CD4-positive, alpha-beta memory T cell (primary cell): ENCODE measurements around the gene AUNIP. TPM values are rescaled to one million over a fixed set of nuclear protein-coding genes. Genes with fewer than 3 reads are reported as not detected.
A peak's percentile ranks its signal among the peaks of the same experiment; 100 is the strongest.

Experiments used
- CTCF ChIA-PET: fragments of 350-600 bp; sonication (Branson Sonifier 250); formaldehyde crosslinking; loops from one replicate; lab custom pipeline; 2021; ENCODE audit warnings: inconsistent platforms; ENCODE audit not compliant: partially characterized antibody; lab: Charles Lee
- POLR2A ChIA-PET: fragments of 350-600 bp; sonication (Branson Sonifier 250); formaldehyde crosslinking; loops from one replicate; lab custom pipeline; 2021; ENCODE audit not compliant: partially characterized antibody; lab: Charles Lee
- DNase-seq, 5 donors: peaks; one replicate each; pipeline versions ENCODE4 v3.0.0 to v3.0.0-alpha.2; 2020 to 2022; ENCODE audit warnings: mixed read lengths in 1 of 5
- H3K27ac ChIP-seq: one replicate; pipeline ENCODE4 v1.7.0; 2013; ENCODE audit warnings: low read depth, low read length
- H3K27me3 ChIP-seq: 2 replicates; pipeline ENCODE4 v1.7.0; 2013; ENCODE audit warnings: mild to moderate bottlenecking, low read length, moderate library complexity; ENCODE audit not compliant: insufficient read depth
- H3K36me3 ChIP-seq: 2 replicates; pipeline ENCODE4 v1.7.0; 2013; ENCODE audit warnings: mild to moderate bottlenecking, low read length, moderate library complexity; ENCODE audit not compliant: insufficient read depth
- H3K4me1 ChIP-seq: 2 replicates; pipeline ENCODE4 v1.7.0; 2013; ENCODE audit warnings: mild to moderate bottlenecking, low read length, moderate library complexity; ENCODE audit not compliant: insufficient read depth
- H3K4me3 ChIP-seq, 2 donors: one replicate each; pipeline ENCODE4 v1.7.0; 2013; ENCODE audit warnings: low read length in 2 of 2, mild to moderate bottlenecking in 1 of 2
- H3K9me3 ChIP-seq, 2 donors: one replicate each; pipeline ENCODE4 v1.7.0; 2013; ENCODE audit warnings: low read length in 2 of 2, control low read depth in 1 of 2; ENCODE audit not compliant: control insufficient read depth in 1 of 2
- H3K27ac Mint-ChIP-seq, 7 donors: one replicate each; pipeline ENCODE4 v1.8.0; 2020 to 2021; ENCODE audit warnings: mixed read lengths in 7 of 7, mild to moderate bottlenecking in 6 of 7, inconsistent platforms in 3 of 7, moderate library complexity in 3 of 7
- H3K27me3 Mint-ChIP-seq, 2 donors: one replicate each; pipeline ENCODE4 v1.8.0; 2020 to 2021; ENCODE audit warnings: mixed read lengths in 2 of 2
- H3K36me3 Mint-ChIP-seq, 2 donors: one replicate each; pipeline ENCODE4 v1.8.0; 2020 to 2021; ENCODE audit warnings: mixed read lengths in 2 of 2, inconsistent platforms in 1 of 2, mild to moderate bottlenecking in 1 of 2
- H3K4me1 Mint-ChIP-seq, 4 donors: one replicate each; pipeline ENCODE4 v1.8.0; 2020 to 2021; ENCODE audit warnings: mixed read lengths in 4 of 4, mild to moderate bottlenecking in 1 of 4
- H3K4me3 Mint-ChIP-seq, 8 donors: one replicate each; pipeline ENCODE4 v1.8.0; 2020 to 2021; ENCODE audit warnings: mixed read lengths in 8 of 8, mild to moderate bottlenecking in 7 of 8, moderate library complexity in 6 of 8, inconsistent platforms in 3 of 8
- H3K9me3 Mint-ChIP-seq, 8 donors: one replicate each; pipeline ENCODE4 v1.8.0; 2020 to 2021; ENCODE audit warnings: mixed read lengths in 8 of 8, mild to moderate bottlenecking in 5 of 8, inconsistent platforms in 3 of 8, moderate library complexity in 1 of 8
- intact Hi-C: fragments of 100-400 bp; cut with micrococcal nuclease; formaldehyde crosslinking; loops from one replicate; pipeline ENCODE4 v1.15.1; 2023
- polyA plus RNA-seq, 2 donors: library from polyadenylated mRNA; unstranded; fragments of 300-500 nt; fragmentation: Illumina TruSeq; gene quantifications; one replicate each; pipeline ENCODE4 v1.2.3, GENCODE V29; 2021
- total RNA-seq, 2 experiments: library from RNA; stranded (reverse); gene quantifications; one replicate each; pipeline ENCODE4 v1.2.3, GENCODE V29; 2021

AUNIP gene
- total and polyA plus RNA-seq, 4 experiments from 2014 or later, result not detected

DNA sequence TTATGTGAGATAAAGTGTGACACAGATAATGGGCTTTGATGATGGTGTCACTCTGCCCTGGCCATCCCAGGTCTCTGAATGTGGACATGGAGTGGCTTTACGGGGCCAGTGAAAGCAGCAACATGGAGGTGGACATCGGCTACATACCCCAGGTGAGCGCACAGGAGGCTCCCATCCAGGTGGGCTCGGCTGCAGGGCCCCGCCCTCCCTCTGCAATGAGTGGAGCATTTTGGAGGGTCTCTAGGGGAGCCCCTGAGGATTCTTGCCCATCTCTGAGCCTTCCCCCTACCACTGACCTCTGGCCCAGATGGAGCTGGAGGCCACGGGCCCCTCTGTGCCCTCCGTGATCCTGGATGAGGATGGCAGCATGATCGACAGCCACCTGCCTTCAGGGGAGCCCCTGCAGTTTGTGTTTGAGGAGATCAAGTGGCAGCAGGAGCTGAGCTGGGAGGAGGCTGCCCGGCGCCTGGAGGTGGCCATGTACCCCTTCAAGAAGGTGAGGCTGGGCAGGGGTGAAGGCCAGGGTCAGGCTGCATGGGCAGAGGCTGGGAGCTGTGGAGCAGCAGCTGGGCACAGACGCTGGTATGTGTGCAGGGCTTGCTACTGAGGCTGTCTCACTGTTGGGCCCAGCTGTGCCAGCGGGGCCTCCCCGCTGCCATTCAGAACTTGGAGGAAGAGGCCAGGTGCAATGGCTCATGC is 47.7 kb downstream of the AUNIP start:
- ChIA-PET POLR2A (interaction anchor here (0.6 to 5.2 kb wide), 8 partner anchors 8 to 309 kb away, joined by 3 to 18 read pairs (median 4); partner anchors contain the start of gene MTFR1L), CTCF (interaction anchor here (0.7 to 7.0 kb wide), 10 partner anchors 13 to 307 kb away, joined by 3 to 110 read pairs (median 4); no protein-coding TSS in a partner anchor)
- Mint-ChIP-seq H3K9me3 (peaks cover 0 to 4% (median 0%) of the 10 kb centered on the region in 8 donors), H3K4me1 (peaks cover 0 to 6% (median 2%) of the 10 kb centered on the region in 4 donors), H3K36me3 (peaks cover 8 to 21% of the 10 kb centered on the region in 2 donors), H3K4me3 (no peak overlapping the region), H3K27ac (peak overlapping the region in 1 of 7 donors; percentile 68), H3K27me3 (no peaks in the 10 kb centered on the region)
- Histone ChIP-seq H3K9me3 (no peaks in the 10 kb centered on the region), H3K36me3 (no peaks in the 10 kb centered on the region), H3K4me3 (no peak overlapping the region), H3K27me3 (no peaks in the 10 kb centered on the region), H3K27ac (no peak overlapping the region), H3K4me1 (peaks cover 5% of the 10 kb centered on the region)
- DNase-seq, result no peak
- intact Hi-C loops, result loop anchor here (1.0 kb wide), 1 partner anchor 308 kb away; no protein-coding TSS in a partner anchor

DNA sequence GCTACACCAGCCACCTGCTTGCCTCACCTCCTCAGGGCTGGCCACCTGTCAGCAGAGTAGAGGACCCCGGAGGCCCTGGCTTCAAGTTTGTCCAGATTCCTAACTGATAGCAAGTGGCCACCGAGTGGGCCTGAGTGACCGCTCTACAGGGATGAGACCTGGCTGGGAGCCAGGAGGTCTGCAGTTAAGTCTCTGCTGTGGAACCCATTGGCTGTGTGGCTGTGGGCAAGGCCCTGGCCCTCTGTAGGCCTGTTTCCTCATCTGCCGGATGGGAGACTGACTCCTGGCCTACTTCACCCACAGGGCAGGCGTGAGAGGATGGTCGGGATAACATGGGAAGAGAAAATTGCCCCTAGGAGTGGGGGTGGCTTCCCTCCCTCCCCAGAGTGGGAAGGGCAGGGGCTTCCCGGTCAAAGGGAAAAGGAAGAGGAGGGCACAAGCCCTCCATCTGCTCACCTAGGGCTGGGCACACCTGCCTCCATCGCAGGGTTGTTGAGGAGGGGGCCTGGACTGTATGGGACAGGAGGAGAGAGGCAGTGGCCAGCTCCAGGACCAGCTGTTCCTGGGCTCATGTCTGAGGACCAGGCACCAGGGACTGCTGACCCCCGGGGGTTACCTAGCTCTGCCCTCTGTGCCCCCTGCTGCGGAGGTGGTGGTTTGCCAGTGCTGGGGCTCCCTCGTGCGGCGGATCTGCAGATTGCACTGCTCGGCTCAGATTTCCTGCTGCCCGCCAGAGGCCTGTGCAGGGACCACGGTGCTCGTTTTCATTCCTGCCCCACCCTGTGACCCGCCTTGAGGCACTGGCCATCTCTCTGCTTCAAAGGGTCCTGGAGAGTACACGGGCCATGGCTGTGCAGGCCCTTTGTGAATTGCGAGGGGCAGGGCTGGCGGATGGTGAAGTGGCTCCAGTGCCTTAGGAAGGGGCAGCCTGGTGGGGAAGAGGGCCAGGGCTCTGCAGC is 48.6 kb downstream of the AUNIP start:
- peaks cover 15 to 29% of the 10 kb centered on the region in 2 donors for H3K36me3 Mint-ChIP-seq
- no peak overlapping the region for H3K4me3 Mint-ChIP-seq
- peak; percentile 66 to 79 (median 69) for DNase-seq
- Histone ChIP-seq H3K27ac (no peak overlapping the region), H3K4me1 (peaks cover 5% of the 10 kb centered on the region), H3K27me3 (no peaks in the 10 kb centered on the region), H3K9me3 (no peaks in the 10 kb centered on the region), H3K4me3 (no peak overlapping the region), H3K36me3 (peaks cover 5% of the 10 kb centered on the region)
- peak overlapping the region in 3 of 7 donors; percentile 35 to 84 (median 64) for H3K27ac Mint-ChIP-seq
- CTCF ChIA-PET, result interaction anchor here (0.6 to 7.0 kb wide), 24 partner anchors 9 to 311 kb away, joined by 3 to 110 read pairs (median 5); no protein-coding TSS in a partner anchor
- POLR2A ChIA-PET, result interaction anchor here (0.6 to 5.2 kb wide), 7 partner anchors 9 to 308 kb away, joined by 3 to 18 read pairs (median 4); partner anchors contain the start of gene MTFR1L
- intact Hi-C loops, result loop anchor here (1.0 kb wide), 3 partner anchors 202 to 307 kb away; no protein-coding TSS in a partner anchor
- peaks cover 0 to 4% (median 0%) of the 10 kb centered on the region in 8 donors for H3K9me3 Mint-ChIP-seq
- peaks cover 0 to 10% (median 2%) of the 10 kb centered on the region in 4 donors for H3K4me1 Mint-ChIP-seq
- no peaks in the 10 kb centered on the region for H3K27me3 Mint-ChIP-seq

DNA sequence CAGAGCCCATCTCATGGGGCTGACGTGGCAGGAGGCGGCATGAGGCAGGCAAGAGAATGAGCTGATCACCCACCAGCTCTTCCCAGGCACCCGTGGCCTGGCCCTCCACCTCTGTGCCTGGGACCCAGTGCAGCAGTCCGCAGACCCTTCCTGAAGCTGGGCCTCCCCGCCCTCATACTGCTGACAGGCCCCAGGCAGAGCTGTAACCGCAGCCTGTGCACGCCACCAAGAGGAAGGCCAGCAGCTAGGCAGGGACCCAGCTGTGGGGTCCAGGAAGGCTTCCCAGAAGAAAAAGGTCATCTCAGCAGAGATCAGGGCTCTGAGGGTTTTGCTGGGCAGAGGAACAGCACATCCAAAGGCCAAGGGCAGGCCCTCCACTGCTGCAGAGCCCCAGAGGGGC is 49.3 kb downstream of the AUNIP start:
- Mint-ChIP-seq H3K9me3 (peaks cover 0 to 4% (median 0%) of the 10 kb centered on the region in 8 donors), H3K4me1 (peaks cover 0 to 15% (median 2%) of the 10 kb centered on the region in 4 donors), H3K4me3 (no peak overlapping the region), H3K27ac (peak overlapping the region in 1 of 7 donors; percentile 76), H3K36me3 (peaks cover 20 to 33% of the 10 kb centered on the region in 2 donors), H3K27me3 (no peaks in the 10 kb centered on the region)
- intact Hi-C loops, result loop anchor here (1.0 kb wide), 2 partner anchors 202 to 290 kb away; no protein-coding TSS in a partner anchor
- H3K27ac ChIP-seq, result no peak overlapping the region
- no peaks in the 10 kb centered on the region for H3K27me3 ChIP-seq
- no peak for DNase-seq
- H3K4me3 ChIP-seq, result no peak overlapping the region
- peaks cover 7% of the 10 kb centered on the region for H3K4me1 ChIP-seq
- ChIA-PET POLR2A (interaction anchor here (1.4 to 5.2 kb wide), 4 partner anchors 10 to 201 kb away, joined by 5 to 18 read pairs (median 6); partner anchors contain the start of gene MTFR1L), CTCF (interaction anchor here (0.8 to 7.0 kb wide), 26 partner anchors 9 to 311 kb away, joined by 3 to 110 read pairs (median 4); partner anchors contain the start of gene MTFR1L)
- H3K36me3 ChIP-seq, result peaks cover 5% of the 10 kb centered on the region
- no peaks in the 10 kb centered on the region for H3K9me3 ChIP-seq

DNA sequence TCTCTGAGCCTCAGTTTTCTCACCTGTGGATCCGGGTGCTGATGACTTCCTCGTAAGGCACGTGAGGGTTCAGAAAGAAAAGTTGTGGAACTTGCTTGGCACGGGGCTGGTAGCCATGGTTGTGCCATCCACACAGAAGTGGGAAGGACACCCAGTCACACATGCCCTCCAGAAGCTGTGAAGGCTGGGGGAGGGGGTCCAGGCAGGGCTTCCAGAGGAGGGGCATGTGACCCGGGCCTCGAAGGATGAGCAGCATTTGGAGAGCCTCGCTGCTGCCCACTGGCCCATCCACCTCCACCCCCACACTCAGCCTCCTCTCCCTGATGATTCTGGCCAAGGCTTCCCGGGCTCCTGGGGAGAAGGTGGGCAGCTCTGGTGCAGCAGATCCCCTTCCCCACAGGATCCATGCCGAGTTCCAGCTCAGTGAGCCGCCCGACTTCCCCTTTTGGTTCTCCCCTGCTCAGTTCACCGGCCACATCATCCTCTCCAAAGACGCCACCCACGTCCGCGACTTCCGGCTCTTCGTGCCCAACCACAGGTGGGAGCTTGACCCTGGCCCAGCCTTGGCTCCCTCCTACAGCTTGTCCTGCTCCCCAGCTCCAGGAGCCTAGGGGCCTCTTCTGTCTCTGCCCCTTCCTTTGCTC is 49.9 kb downstream of the AUNIP start:
- Histone ChIP-seq H3K9me3 (no peaks in the 10 kb centered on the region), H3K27me3 (no peaks in the 10 kb centered on the region), H3K27ac (no peak overlapping the region), H3K4me1 (peaks cover 10% of the 10 kb centered on the region), H3K4me3 (no peak overlapping the region), H3K36me3 (peaks cover 5% of the 10 kb centered on the region)
- ChIA-PET POLR2A (interaction anchor here (1.4 to 5.2 kb wide), 5 partner anchors 10 to 304 kb away, joined by 3 to 18 read pairs (median 5); partner anchors contain the start of gene MTFR1L), CTCF (interaction anchor here (0.8 to 7.0 kb wide), 27 partner anchors 8 to 310 kb away, joined by 3 to 110 read pairs (median 4); partner anchors contain the start of gene MTFR1L)
- no peak for DNase-seq
- Mint-ChIP-seq H3K4me3 (no peak overlapping the region), H3K27me3 (no peaks in the 10 kb centered on the region), H3K9me3 (peaks cover 0 to 4% (median 0%) of the 10 kb centered on the region in 8 donors), H3K36me3 (peaks cover 20 to 30% of the 10 kb centered on the region in 2 donors), H3K4me1 (peaks cover 3 to 20% (median 5%) of the 10 kb centered on the region in 4 donors), H3K27ac (peak overlapping the region in 1 of 7 donors; percentile 76)
- intact Hi-C loops, result no loop called here

DNA sequence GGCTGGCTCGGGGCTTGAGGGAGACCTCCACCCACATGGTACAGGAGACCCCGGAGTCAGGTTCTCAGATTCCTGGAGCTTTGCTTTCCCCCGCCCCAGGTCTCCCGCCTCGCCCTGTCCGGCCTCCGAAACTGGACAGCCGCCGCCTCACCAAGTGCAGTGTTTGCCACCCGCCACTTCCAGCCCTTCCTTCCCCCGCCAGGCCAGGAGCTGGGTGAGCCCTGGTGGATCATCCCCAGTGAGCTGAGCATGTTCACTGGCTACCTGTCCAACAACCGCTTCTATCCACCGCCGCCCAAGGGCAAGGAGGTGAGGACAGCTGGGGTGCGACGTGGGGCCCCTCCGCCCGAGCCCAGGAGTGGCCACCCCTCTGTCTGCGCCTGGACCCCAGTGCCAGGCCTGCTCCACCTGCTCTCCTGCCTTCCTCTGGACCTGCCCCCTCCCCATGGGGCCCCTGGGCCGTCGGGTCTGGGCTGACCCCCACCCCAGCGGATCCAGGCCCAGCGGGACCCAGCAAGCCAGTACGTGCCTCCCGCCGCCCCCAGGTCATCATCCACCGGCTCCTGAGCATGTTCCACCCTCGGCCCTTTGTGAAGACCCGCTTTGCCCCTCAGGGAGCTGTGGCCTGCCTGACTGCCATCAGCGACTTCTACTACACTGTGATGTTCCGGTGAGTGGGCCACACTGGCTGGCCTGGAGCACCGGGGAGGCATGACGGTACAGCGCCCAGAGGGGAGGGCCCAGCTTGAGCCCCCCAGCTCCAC is 50.6 kb downstream of the AUNIP start:
- ChIA-PET CTCF (interaction anchor here (0.7 to 7.0 kb wide), 17 partner anchors 8 to 309 kb away, joined by 3 to 110 read pairs (median 4); no protein-coding TSS in a partner anchor), POLR2A (interaction anchor here (1.5 to 5.2 kb wide), 4 partner anchors 10 to 303 kb away, joined by 3 to 18 read pairs (median 6); partner anchors contain the start of gene MTFR1L)
- peaks cover 0 to 4% (median 0%) of the 10 kb centered on the region in 8 donors for H3K9me3 Mint-ChIP-seq
- peaks cover 20 to 30% of the 10 kb centered on the region in 2 donors for H3K36me3 Mint-ChIP-seq
- Histone ChIP-seq H3K27me3 (no peaks in the 10 kb centered on the region), H3K4me1 (peaks cover 11% of the 10 kb centered on the region), H3K36me3 (peaks cover 5% of the 10 kb centered on the region), H3K27ac (no peak overlapping the region), H3K9me3 (no peaks in the 10 kb centered on the region), H3K4me3 (no peak overlapping the region)
- H3K27ac Mint-ChIP-seq, result no peak overlapping the region
- H3K4me1 Mint-ChIP-seq, result peaks cover 7 to 26% (median 9%) of the 10 kb centered on the region in 4 donors
- H3K27me3 Mint-ChIP-seq, result no peaks in the 10 kb centered on the region
- DNase-seq, result no peak
- intact Hi-C loops, result no loop called here
- H3K4me3 Mint-ChIP-seq, result no peak overlapping the region
